Keratinocyte (primary cell): Measurements from ENCODE around the gene ETV3L. TPM values are rescaled to one million over a fixed set of nuclear protein-coding genes. Genes with fewer than 3 reads are reported as not detected.

ENCODE experiments used
- DNase-seq: peaks from one replicate; pipeline ENCODE4 v3.0.0-alpha.2; 2011; ENCODE audit warnings: low read depth, missing footprints, low spot score
- FAIRE-seq: peaks from 2 replicates; lab custom pipeline; 2011; peaks lifted over from hg19 to GRCh38; lab: Jason Lieb, UNC
- H2AFZ ChIP-seq: 2 replicates; pipeline ENCODE4 v1.6.0; 2012; ENCODE audit warnings: low read length, control low read depth, inconsistent platforms; ENCODE audit not compliant: control insufficient read depth
- H3K27ac ChIP-seq: 2 replicates; pipeline ENCODE4 v1.5.1; 2011; ENCODE audit warnings: low read length; ENCODE audit not compliant: control insufficient read depth, insufficient read depth
- H3K27me3 ChIP-seq: 3 replicates; pipeline ENCODE4 v1.6.0; 2011; ENCODE audit warnings: low read length; ENCODE audit not compliant: control insufficient read depth, insufficient read depth; ENCODE audit errors: extremely low read depth
- H3K36me3 ChIP-seq, 2 experiments: 2 replicates in 1 of 2; 3 replicates in 1 of 2; pipeline ENCODE4 v1.5.1; 2011; ENCODE audit warnings: low read length in 2 of 2, mild to moderate bottlenecking in 1 of 2; ENCODE audit not compliant: control insufficient read depth in 2 of 2, insufficient read depth in 2 of 2; ENCODE audit errors: extremely low read depth in 1 of 2
- H3K4me1 ChIP-seq: 3 replicates; pipeline ENCODE4 v1.5.1; 2011; ENCODE audit warnings: low read length; ENCODE audit not compliant: control insufficient read depth, insufficient read depth; ENCODE audit errors: extremely low read depth
- H3K4me2 ChIP-seq: 3 replicates; pipeline ENCODE4 v1.6.0; 2011; ENCODE audit warnings: low read depth, low read length; ENCODE audit not compliant: control insufficient read depth, insufficient read depth; ENCODE audit errors: extremely low read depth
- H3K4me3 ChIP-seq, 3 experiments: fragments of 200-600 bp in 1 of 3; sonication (generic) in 1 of 3; 2 replicates in 2 of 3; 3 replicates in 1 of 3; pipeline ENCODE4 v1.5.1; 2011 to 2016; ENCODE audit warnings: low read length in 3 of 3, mild to moderate bottlenecking in 3 of 3, control low read depth in 2 of 3, inconsistent platforms in 1 of 3, low read depth in 1 of 3, mixed read lengths in 1 of 3, mixed run types in 1 of 3, moderate library complexity in 1 of 3; ENCODE audit not compliant: control insufficient read depth in 2 of 3, insufficient read depth in 2 of 3; ENCODE audit errors: extremely low read depth in 1 of 3
- H3K79me2 ChIP-seq: 2 replicates; pipeline ENCODE4 v1.6.0; 2012; ENCODE audit warnings: low read length; ENCODE audit not compliant: control insufficient read depth, insufficient read depth
- H3K9ac ChIP-seq: 3 replicates; pipeline ENCODE4 v1.6.0; 2011; ENCODE audit warnings: low read length; ENCODE audit not compliant: control insufficient read depth, insufficient read depth; ENCODE audit errors: extremely low read depth
- H3K9me1 ChIP-seq: 3 replicates; pipeline ENCODE4 v1.6.0; 2011; ENCODE audit warnings: low read length; ENCODE audit not compliant: control insufficient read depth, insufficient read depth; ENCODE audit errors: extremely low read depth
- H3K9me3 ChIP-seq: 2 replicates; pipeline ENCODE4 v1.5.1; 2012; ENCODE audit warnings: low read depth, low read length; ENCODE audit not compliant: control insufficient read depth
- H4K20me1 ChIP-seq: 3 replicates; pipeline ENCODE4 v1.6.0; 2011; ENCODE audit warnings: low read length; ENCODE audit not compliant: control insufficient read depth, insufficient read depth; ENCODE audit errors: extremely low read depth
- CTCF ChIP-seq, 3 experiments: IDR thresholded peaks in 1 of 3; conservative IDR thresholded peaks in 1 of 3; optimal IDR thresholded peaks in 1 of 3; 2 replicates in 2 of 3; 3 replicates in 1 of 3; pipeline versions ENCODE3 to v1.5.1; 2011; ENCODE audit warnings: low read length in 3 of 3, mild to moderate bottlenecking in 3 of 3, moderate library complexity in 2 of 3, control low read depth in 1 of 3, inconsistent platforms in 1 of 3; ENCODE audit not compliant: insufficient read depth in 2 of 3; ENCODE audit errors: extremely low read depth in 1 of 3
- EZH2 ChIP-seq: IDR thresholded peaks from one replicate; pipeline ENCODE4 v1.6.1; 2012; ENCODE audit warnings: inconsistent platforms, mild to moderate bottlenecking, low read length, moderate library complexity
- dilution Hi-C: fragments of 300-500 bp; cut with MboI; formaldehyde crosslinking; loops from one replicate; pipeline ENCODE4 v1.7.0; 2020; ENCODE audit warnings: low sequenced_read_pairs; ENCODE audit not compliant: extremely low pct_ligation_motif_present
- polyA plus RNA-seq, 5 experiments: library from polyadenylated mRNA; depleted of rRNA in 3 of 5; stranded (reverse) in 3 of 5; stranded (forward) in 1 of 5; unstranded in 1 of 5; fragments of >200 nt; gene quantifications; 1 replicate in 1 of 5; 2 replicates in 3 of 5; 3 replicates in 1 of 5; pipeline versions ENCODE4 v1.2.1 to v1.2.3, GENCODE V29; 2011 to 2012; ENCODE audit warnings: missing spikeins in 2 of 5, low read depth in 1 of 5, low replicate concordance in 1 of 5

Gene ETV3L
- polyA plus RNA-seq, 1 donor (not counting 4 experiments of a cell fraction or from before 2014, with no cell fraction given) = not detected

GRCh38 chr1:157116737-157117103 is 17.1 kb upstream of the ETV3L start:
- peaks cover 6% of the 10 kb centered on the region for H3K27me3 ChIP-seq
- no peak for FAIRE-seq
- no peaks in the 10 kb centered on the region for H3K36me3 ChIP-seq
- no peak overlapping the region for H2AFZ ChIP-seq
- TF ChIP-seq EZH2 (no peak), CTCF (optimal IDR thresholded peaks at IDR 0.05 in 1 of 3, IDR thresholded peaks at IDR 0.05 in 1 of 3, conservative IDR thresholded peaks at IDR 0.05 in 1 of 3; ENCODE audit: extremely low read depth in 1 of 3, insufficient read depth in 2 of 3, low read length in 3 of 3) (no peak)
- DNase-seq = no peak
- no peaks in the 10 kb centered on the region for H3K9me1 ChIP-seq
- no peaks in the 10 kb centered on the region for H3K9me3 ChIP-seq
- no peaks in the 10 kb centered on the region for H4K20me1 ChIP-seq
- no peak overlapping the region for H3K9ac ChIP-seq
- no peak overlapping the region for H3K4me2 ChIP-seq
- no peak overlapping the region for H3K27ac ChIP-seq
- dilution Hi-C loops = no loop called here
- no peaks in the 10 kb centered on the region for H3K79me2 ChIP-seq
- no peaks in the 10 kb centered on the region for H3K4me1 ChIP-seq
- no peak overlapping the region for H3K4me3 ChIP-seq

- FAIRE-seq (no peak), DNase-seq (no peak)
- dilution Hi-C loops = no loop called here
- Histone ChIP-seq H2AFZ (no peak overlapping the region), H3K9ac (no peak overlapping the region), H3K4me2 (no peak overlapping the region), H4K20me1 (no peaks in the 10 kb centered on the region), H3K9me1 (no peaks in the 10 kb centered on the region), H3K79me2 (no peaks in the 10 kb centered on the region), H3K4me3 (no peak overlapping the region), H3K27me3 (peaks cover 6% of the 10 kb centered on the region), H3K9me3 (no peaks in the 10 kb centered on the region), H3K27ac (no peak overlapping the region), H3K36me3 (no peaks in the 10 kb centered on the region), H3K4me1 (no peaks in the 10 kb centered on the region)
- TF ChIP-seq EZH2 (no peak), CTCF (optimal IDR thresholded peaks at IDR 0.05 in 1 of 3, IDR thresholded peaks at IDR 0.05 in 1 of 3, conservative IDR thresholded peaks at IDR 0.05 in 1 of 3; ENCODE audit: extremely low read depth in 1 of 3, insufficient read depth in 2 of 3, low read length in 3 of 3) (no peak)
These were observed 16.5 kb upstream of the ETV3L start for GRCh38 chr1:157115851-157116736.
